Measurements from ENCODE around the gene DOCK9. TPM values are rescaled to one million over a fixed set of nuclear protein-coding genes. Genes with fewer than 3 reads are reported as not detected.

DOCK9 gene
- polyA plus RNA-seq, 3 donors, result 0.01 TPM; not detected in 2

GRCh38 chr13:98994896-98995295 lies 17.0 kb upstream of the DOCK9 start:
- H3K27me3 ChIP-seq (ENCODE audit: control insufficient read depth in 2 of 2, insufficient read depth in 2 of 2, low read length in 2 of 2), result peaks cover 9 to 20% of the 10 kb centered on the region in 2 donors
- H3K27me3 Mint-ChIP-seq (ENCODE audit: low read depth in 3 of 3), result peaks cover 25 to 40% (median 33%) of the 10 kb centered on the region in 3 donors
- no peaks in the 10 kb centered on the region for H3K4me1 Mint-ChIP-seq
- H3K4me2 ChIP-seq (replicated peaks; ENCODE audit: extremely low read depth, low read length, poor library complexity, severe bottlenecking), result no peak overlapping the region
- no peak for TF ChIP-seq CTCF (IDR thresholded peaks at IDR 0.05)
- H3K4me3 Mint-ChIP-seq, result no peak overlapping the region
- no peaks in the 10 kb centered on the region for H3K36me3 Mint-ChIP-seq
- H3K27ac ChIP-seq (ENCODE audit: low read depth in 1 of 2, low read length in 2 of 2), result no peak overlapping the region
- no peaks in the 10 kb centered on the region for H3K79me2 ChIP-seq (ENCODE audit: insufficient read depth, low read length)
- 20% methylated on average over 2 of the region's 6 CpGs for WGBS (ENCODE audit: insufficient coverage)
- H3K4me1 ChIP-seq (ENCODE audit: control insufficient read depth in 1 of 2, insufficient read depth in 2 of 2, low read length in 2 of 2), result no peaks in the 10 kb centered on the region
- no peak overlapping the region for H3K27ac Mint-ChIP-seq
- no peak overlapping the region for H2AFZ ChIP-seq (ENCODE audit: insufficient read depth, low read depth, low read length, poor library complexity, severe bottlenecking)
- no peaks in the 10 kb centered on the region for H4K20me1 ChIP-seq (ENCODE audit: insufficient read depth, low read length)
- no peaks in the 10 kb centered on the region for H3K36me3 ChIP-seq (replicated peaks in 1 of 2; ENCODE audit: control insufficient read depth in 1 of 2, insufficient read depth in 2 of 2, low read length in 2 of 2)
- H3K9ac ChIP-seq (ENCODE audit: insufficient read depth, low read length, poor library complexity, severe bottlenecking), result no peak overlapping the region
- peaks cover 0 to 2% (median 0%) of the 10 kb centered on the region in 7 donors for H3K9me3 Mint-ChIP-seq
- H3K9me3 ChIP-seq (replicated peaks in 1 of 2; ENCODE audit: control insufficient read depth in 1 of 2, insufficient read depth in 1 of 2, low read length in 2 of 2), result no peaks in the 10 kb centered on the region
- DNase-seq, result no peak
- no peak overlapping the region for H3K4me3 ChIP-seq (replicated peaks in 1 of 3; ENCODE audit: low read depth in 2 of 3, low read length in 3 of 3)
- intact Hi-C loops (cut with micrococcal nuclease), result no loop called here

DNA sequence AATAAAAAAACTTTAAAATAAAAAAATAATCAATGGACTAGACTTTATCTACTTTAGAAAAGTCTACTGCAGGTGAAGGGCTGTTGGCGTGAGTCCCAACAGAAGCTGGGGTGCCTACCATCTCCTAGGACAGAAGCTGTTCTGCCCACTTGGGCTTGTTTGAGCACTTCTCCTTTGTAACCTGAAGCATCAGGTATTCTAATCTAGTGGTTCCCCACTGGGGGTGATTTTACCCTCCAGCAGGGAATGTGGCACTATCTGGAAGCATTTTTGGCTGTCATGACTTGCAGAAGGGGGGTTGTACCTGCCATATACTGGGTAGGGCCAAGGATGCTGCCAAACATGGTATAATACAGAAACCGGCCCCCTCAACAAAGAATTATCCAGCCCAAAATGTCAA lies 16.2 kb upstream of the DOCK9 start:
- Histone ChIP-seq H4K20me1 (ENCODE audit: insufficient read depth, low read length) (no peaks in the 10 kb centered on the region), H3K36me3 (replicated peaks in 1 of 2; ENCODE audit: control insufficient read depth in 1 of 2, insufficient read depth in 2 of 2, low read length in 2 of 2) (no peaks in the 10 kb centered on the region), H3K4me1 (ENCODE audit: control insufficient read depth in 1 of 2, insufficient read depth in 2 of 2, low read length in 2 of 2) (no peaks in the 10 kb centered on the region), H3K9ac (ENCODE audit: insufficient read depth, low read length, poor library complexity, severe bottlenecking) (no peak overlapping the region), H3K9me3 (replicated peaks in 1 of 2; ENCODE audit: control insufficient read depth in 1 of 2, insufficient read depth in 1 of 2, low read length in 2 of 2) (no peaks in the 10 kb centered on the region), H3K4me2 (replicated peaks; ENCODE audit: extremely low read depth, low read length, poor library complexity, severe bottlenecking) (no peak overlapping the region), H3K79me2 (ENCODE audit: insufficient read depth, low read length) (no peaks in the 10 kb centered on the region), H2AFZ (ENCODE audit: insufficient read depth, low read depth, low read length, poor library complexity, severe bottlenecking) (no peak overlapping the region), H3K27ac (ENCODE audit: low read depth in 1 of 2, low read length in 2 of 2) (no peak overlapping the region), H3K4me3 (replicated peaks in 1 of 3; ENCODE audit: low read depth in 2 of 3, low read length in 3 of 3) (no peak overlapping the region), H3K27me3 (ENCODE audit: control insufficient read depth in 2 of 2, insufficient read depth in 2 of 2, low read length in 2 of 2) (peaks cover 4 to 15% of the 10 kb centered on the region in 2 donors)
- peaks cover 21 to 34% (median 26%) of the 10 kb centered on the region in 3 donors for H3K27me3 Mint-ChIP-seq (ENCODE audit: low read depth in 3 of 3)
- H3K27ac Mint-ChIP-seq, result no peak overlapping the region
- 100% methylated on average over 1 of the region's 2 CpGs for WGBS (ENCODE audit: insufficient coverage)
- peaks cover 0 to 2% (median 0%) of the 10 kb centered on the region in 7 donors for H3K9me3 Mint-ChIP-seq
- intact Hi-C loops (cut with micrococcal nuclease), result no loop called here
- no peaks in the 10 kb centered on the region for H3K36me3 Mint-ChIP-seq
- DNase-seq, result no peak
- TF ChIP-seq CTCF (IDR thresholded peaks at IDR 0.05), result no peak
- H3K4me1 Mint-ChIP-seq, result no peaks in the 10 kb centered on the region
- no peak overlapping the region for H3K4me3 Mint-ChIP-seq

Data from CD14-positive monocyte (primary cell).